ENCODE results near the gene EEF1AKMT3. TPM values are rescaled to one million over a fixed set of nuclear protein-coding genes. Genes with fewer than 3 reads are reported as not detected.

The EEF1AKMT3 gene
- polyA plus RNA-seq, 2 of the 4 experiments (the other 2 are of a cell fraction) = 7.3 to 15.8 TPM

DNA sequence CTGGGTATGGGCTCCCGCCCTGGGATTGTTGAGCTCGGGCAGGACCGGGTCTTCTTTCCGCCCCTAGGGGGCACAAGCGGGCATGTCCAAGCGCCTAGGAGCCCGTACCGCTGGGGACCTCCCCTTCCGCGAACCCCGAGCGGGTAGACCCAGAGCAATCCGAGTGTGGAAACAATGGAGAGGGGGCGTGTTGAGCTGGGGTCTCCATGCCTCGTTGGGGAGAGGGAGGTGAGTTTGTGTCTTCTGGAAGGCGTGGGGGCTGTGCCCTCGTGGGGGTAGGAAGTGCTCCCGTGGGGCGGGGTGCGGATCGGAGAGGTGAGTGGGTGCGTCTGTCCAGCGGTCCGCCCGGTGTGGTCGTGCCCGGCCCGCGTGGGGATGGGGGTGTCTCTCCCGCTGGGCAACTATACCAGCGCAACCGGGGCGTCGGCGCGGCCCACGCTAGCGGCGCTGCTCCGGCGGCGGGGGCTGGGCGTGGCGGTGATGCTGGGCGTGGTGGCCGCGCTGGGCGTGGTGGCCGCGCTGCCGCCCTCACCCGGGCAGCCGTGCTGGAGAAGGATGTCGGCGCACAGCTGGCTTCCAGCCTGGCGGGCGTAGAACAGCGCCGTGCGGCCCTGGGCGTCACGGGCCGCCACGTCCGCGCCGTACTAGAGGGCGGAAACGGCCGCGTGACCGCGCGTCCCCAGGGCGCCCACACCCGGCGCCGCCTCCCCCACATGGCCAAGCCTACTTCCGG lies 46.1 kb upstream of the EEF1AKMT3 start (continued):
- TF ChIP-seq, protein P1, sequence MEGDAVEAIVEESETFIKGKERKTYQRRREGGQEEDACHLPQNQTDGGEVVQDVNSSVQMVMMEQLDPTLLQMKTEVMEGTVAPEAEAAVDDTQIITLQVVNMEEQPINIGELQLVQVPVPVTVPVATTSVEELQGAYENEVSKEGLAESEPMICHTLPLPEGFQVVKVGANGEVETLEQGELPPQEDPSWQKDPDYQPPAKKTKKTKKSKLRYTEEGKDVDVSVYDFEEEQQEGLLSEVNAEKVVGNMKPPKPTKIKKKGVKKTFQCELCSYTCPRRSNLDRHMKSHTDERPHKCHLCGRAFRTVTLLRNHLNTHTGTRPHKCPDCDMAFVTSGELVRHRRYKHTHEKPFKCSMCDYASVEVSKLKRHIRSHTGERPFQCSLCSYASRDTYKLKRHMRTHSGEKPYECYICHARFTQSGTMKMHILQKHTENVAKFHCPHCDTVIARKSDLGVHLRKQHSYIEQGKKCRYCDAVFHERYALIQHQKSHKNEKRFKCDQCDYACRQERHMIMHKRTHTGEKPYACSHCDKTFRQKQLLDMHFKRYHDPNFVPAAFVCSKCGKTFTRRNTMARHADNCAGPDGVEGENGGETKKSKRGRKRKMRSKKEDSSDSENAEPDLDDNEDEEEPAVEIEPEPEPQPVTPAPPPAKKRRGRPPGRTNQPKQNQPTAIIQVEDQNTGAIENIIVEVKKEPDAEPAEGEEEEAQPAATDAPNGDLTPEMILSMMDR (IDR thresholded peaks at IDR 0.05) = peak; percentile 82
- TF ChIP-seq FOSL2 (IDR thresholded peaks at IDR 0.05) (no peak), FOSL2 (CRISPR knock-in tag; IDR thresholded peaks at IDR 0.05) (no peak), HOXB13 (CRISPR knock-in tag; IDR thresholded peaks at IDR 0.05; ENCODE audit: low read depth) (peak; percentile 14; the same call in 1 of the 2 replicates), ZNF302 (CRISPR knock-in tag; IDR thresholded peaks at IDR 0.05) (no peak), MAZ (IDR thresholded peaks at IDR 0.05; ENCODE audit: borderline replicate concordance, low read depth, low read length) (no peak), ESRRA (IDR thresholded peaks at IDR 0.05; ENCODE audit: borderline replicate concordance, low read length) (no peak), PHF8 (IDR thresholded peaks at IDR 0.05; ENCODE audit: borderline replicate concordance, low read depth) (peak; percentile 86; the same call in 1 of the 2 replicates), JUN (IDR thresholded peaks at IDR 0.05) (peak in 1 of 2 experiments; percentile 75; a peak in 2 of 5 replicates), NPAS2 (CRISPR knock-in tag; IDR thresholded peaks at IDR 0.05; ENCODE audit: borderline replicate concordance) (peak; percentile 50; the same call in 1 of the 2 replicates), TP53 (CRISPR knock-in tag; IDR thresholded peaks at IDR 0.05) (peak; percentile 18; the same call in 1 of the 2 replicates), RAD21 (conservative IDR thresholded peaks at IDR 0.05 in 1 of 2, IDR thresholded peaks at IDR 0.05 in 1 of 2) (peak; percentile 42 to 52; a peak in 3 of 5 replicates), POLR2A (IDR thresholded peaks at IDR 0.05; ENCODE audit: low read length) (peak; percentile 77), FOXS1 (CRISPR knock-in tag; IDR thresholded peaks at IDR 0.05) (no peak), KDM1A (IDR thresholded peaks at IDR 0.05; ENCODE audit: low read depth) (no peak), SMC3 (IDR thresholded peaks at IDR 0.05) (peak; percentile 45; the same call in 2 of the 3 replicates)
- TF ChIP-seq, protein P2, sequence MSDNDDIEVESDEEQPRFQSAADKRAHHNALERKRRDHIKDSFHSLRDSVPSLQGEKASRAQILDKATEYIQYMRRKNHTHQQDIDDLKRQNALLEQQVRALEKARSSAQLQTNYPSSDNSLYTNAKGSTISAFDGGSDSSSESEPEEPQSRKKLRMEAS (IDR thresholded peaks at IDR 0.05) = peak; percentile 77
- TF ChIP-seq, protein P3, sequence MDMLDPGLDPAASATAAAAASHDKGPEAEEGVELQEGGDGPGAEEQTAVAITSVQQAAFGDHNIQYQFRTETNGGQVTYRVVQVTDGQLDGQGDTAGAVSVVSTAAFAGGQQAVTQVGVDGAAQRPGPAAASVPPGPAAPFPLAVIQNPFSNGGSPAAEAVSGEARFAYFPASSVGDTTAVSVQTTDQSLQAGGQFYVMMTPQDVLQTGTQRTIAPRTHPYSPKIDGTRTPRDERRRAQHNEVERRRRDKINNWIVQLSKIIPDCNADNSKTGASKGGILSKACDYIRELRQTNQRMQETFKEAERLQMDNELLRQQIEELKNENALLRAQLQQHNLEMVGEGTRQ (IDR thresholded peaks at IDR 0.05) = peak; percentile 34; the same call in 1 of the 2 replicates

DNA sequence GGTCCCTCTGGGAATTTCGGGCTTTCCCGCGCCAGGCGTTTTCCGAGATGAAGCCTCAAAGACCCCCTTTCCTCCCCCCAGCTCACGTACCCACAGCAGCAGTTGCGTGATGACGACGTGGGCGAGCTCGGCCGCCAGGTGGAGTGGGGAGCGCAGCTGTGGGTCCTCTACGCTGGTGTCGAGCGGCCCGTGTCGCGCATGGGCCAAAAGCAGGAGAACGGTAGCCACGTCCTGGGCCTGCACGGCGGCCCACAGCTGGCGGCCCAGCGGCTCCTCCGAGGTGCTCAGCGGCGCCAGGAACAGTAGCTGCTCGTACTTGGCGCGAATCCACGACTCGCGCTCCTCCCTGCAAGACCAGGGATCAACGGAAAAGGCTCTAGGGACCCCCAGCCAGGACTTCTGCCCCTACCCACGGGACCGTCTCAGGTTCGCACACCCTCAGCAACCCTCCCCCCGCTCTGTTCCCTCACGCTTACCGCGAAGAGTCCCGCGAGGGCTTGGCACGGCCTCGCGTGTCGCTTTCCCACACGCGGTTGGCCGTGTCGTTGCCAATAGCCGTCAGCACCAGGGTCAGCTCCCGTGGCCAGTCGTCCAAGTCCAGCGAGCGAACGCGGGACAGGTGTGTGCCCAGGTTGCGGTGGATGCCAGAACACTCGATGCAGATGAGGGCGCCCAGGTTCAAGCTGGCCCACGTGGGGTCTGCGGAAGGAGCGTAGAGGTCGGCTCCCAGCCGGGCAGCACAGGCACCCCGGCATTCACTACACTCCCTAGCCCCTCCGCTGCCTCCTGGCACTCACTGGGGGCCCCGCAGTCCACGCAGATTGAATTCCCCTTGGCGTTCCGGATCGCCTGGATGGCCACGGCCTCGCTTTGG lies 45.3 kb upstream of the EEF1AKMT3 start:
- CTCF ChIA-PET = interaction anchor here (0.6 to 13.8 kb wide), 16 partner anchors 10 to 545 kb away, joined by 3 to 242 read pairs (median 7); partner anchors contain the start of genes AGAP2, DTX3, OS9 and TSPAN31
- Histone ChIP-seq H3K4me3 (peak overlapping the region; percentile 96), H3K9me3 (no peaks in the 10 kb centered on the region), H3K27ac (peak overlapping the region; percentile 97 to 98), H3K4me1 (peaks cover 18% of the 10 kb centered on the region), H3K4me2 (peak overlapping the region; percentile 99)
- ATAC-seq = peak; percentile 20 to 35
- 84% methylated on average over 64 of the region's 76 CpGs for WGBS (ENCODE audit: missing lambda C conversion rate)
- DNase-seq (ENCODE audit: low read depth in 1 of 2, low spot score in 1 of 2) = no peak
- no peak for FAIRE-seq
- POLR2A ChIA-PET = interaction anchor here (1.4 to 1.9 kb wide), 4 partner anchors 8 to 34 kb away, joined by 3 to 14 read pairs (median 4); partner anchors contain the start of gene CDK4
- TF ChIP-seq MAFK (IDR thresholded peaks at IDR 0.05; ENCODE audit: partially characterized antibody) = no peak
- TF ChIP-seq, protein P4, sequence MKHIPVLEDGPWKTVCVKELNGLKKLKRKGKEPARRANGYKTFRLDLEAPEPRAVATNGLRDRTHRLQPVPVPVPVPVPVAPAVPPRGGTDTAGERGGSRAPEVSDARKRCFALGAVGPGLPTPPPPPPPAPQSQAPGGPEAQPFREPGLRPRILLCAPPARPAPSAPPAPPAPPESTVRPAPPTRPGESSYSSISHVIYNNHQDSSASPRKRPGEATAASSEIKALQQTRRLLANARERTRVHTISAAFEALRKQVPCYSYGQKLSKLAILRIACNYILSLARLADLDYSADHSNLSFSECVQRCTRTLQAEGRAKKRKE (CRISPR knock-in tag; IDR thresholded peaks at IDR 0.05; ENCODE audit: low read depth) = no peak
- TF ChIP-seq, protein P5, sequence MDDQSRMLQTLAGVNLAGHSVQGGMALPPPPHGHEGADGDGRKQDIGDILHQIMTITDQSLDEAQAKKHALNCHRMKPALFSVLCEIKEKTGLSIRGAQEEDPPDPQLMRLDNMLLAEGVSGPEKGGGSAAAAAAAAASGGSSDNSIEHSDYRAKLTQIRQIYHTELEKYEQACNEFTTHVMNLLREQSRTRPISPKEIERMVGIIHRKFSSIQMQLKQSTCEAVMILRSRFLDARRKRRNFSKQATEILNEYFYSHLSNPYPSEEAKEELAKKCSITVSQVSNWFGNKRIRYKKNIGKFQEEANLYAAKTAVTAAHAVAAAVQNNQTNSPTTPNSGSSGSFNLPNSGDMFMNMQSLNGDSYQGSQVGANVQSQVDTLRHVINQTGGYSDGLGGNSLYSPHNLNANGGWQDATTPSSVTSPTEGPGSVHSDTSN (IDR thresholded peaks at IDR 0.05) = no peak
- TF ChIP-seq SREBF2 (IDR thresholded peaks at IDR 0.05) = no peak
- no peak for TF ChIP-seq CHD4 (IDR thresholded peaks at IDR 0.05; ENCODE audit: borderline replicate concordance)
- no peak for TF ChIP-seq ZFP36 (IDR thresholded peaks at IDR 0.05; ENCODE audit: borderline replicate concordance, partially characterized antibody)
- TF ChIP-seq, protein P6, sequence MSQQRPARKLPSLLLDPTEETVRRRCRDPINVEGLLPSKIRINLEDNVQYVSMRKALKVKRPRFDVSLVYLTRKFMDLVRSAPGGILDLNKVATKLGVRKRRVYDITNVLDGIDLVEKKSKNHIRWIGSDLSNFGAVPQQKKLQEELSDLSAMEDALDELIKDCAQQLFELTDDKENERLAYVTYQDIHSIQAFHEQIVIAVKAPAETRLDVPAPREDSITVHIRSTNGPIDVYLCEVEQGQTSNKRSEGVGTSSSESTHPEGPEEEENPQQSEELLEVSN (IDR thresholded peaks at IDR 0.05; ENCODE audit: borderline replicate concordance, low read depth) = peak; percentile 87
- no peak for TF ChIP-seq FOSL2 (IDR thresholded peaks at IDR 0.05)
- TF ChIP-seq FOSL2 (CRISPR knock-in tag; IDR thresholded peaks at IDR 0.05) = no peak
- TF ChIP-seq FOXS1 (CRISPR knock-in tag; IDR thresholded peaks at IDR 0.05) = no peak
- no peak for TF ChIP-seq HDAC2 (IDR thresholded peaks at IDR 0.05)
- TF ChIP-seq TFCP2L1 (CRISPR knock-in tag; IDR thresholded peaks at IDR 0.05) = peak; percentile 55; the same call in 1 of the 2 replicates
- TF ChIP-seq ESRRA (IDR thresholded peaks at IDR 0.05; ENCODE audit: borderline replicate concordance, low read length) = no peak
- TF ChIP-seq CHD2 (IDR thresholded peaks at IDR 0.05; ENCODE audit: low read length, partially characterized antibody) = no peak
- TF ChIP-seq BHLHE40 (IDR thresholded peaks at IDR 0.05; ENCODE audit: low read depth, low read length) = no peak
- TF ChIP-seq RNF2 (IDR thresholded peaks at IDR 0.05; ENCODE audit: borderline replicate concordance, low read depth) = no peak
- no peak for TF ChIP-seq ZC3H11A (IDR thresholded peaks at IDR 0.05)
